C4-2B (cell line): ENCODE results near the gene AMPH.

Source experiments
- H3K27ac ChIP-seq: fragments of 450-650 bp; 2 replicates; pipeline ENCODE4 v1.5.1; 2017
- CTCF ChIP-seq: fragments of 450-650 bp; conservative IDR thresholded peaks from 2 replicates; pipeline ENCODE4 v1.5.1; 2017; ENCODE audit warnings: mild to moderate bottlenecking
- ZFX ChIP-seq: fragments of 450-650 bp; IDR thresholded peaks from 2 replicates; pipeline ENCODE4 v1.6.1; 2017

The AMPH gene

DNA sequence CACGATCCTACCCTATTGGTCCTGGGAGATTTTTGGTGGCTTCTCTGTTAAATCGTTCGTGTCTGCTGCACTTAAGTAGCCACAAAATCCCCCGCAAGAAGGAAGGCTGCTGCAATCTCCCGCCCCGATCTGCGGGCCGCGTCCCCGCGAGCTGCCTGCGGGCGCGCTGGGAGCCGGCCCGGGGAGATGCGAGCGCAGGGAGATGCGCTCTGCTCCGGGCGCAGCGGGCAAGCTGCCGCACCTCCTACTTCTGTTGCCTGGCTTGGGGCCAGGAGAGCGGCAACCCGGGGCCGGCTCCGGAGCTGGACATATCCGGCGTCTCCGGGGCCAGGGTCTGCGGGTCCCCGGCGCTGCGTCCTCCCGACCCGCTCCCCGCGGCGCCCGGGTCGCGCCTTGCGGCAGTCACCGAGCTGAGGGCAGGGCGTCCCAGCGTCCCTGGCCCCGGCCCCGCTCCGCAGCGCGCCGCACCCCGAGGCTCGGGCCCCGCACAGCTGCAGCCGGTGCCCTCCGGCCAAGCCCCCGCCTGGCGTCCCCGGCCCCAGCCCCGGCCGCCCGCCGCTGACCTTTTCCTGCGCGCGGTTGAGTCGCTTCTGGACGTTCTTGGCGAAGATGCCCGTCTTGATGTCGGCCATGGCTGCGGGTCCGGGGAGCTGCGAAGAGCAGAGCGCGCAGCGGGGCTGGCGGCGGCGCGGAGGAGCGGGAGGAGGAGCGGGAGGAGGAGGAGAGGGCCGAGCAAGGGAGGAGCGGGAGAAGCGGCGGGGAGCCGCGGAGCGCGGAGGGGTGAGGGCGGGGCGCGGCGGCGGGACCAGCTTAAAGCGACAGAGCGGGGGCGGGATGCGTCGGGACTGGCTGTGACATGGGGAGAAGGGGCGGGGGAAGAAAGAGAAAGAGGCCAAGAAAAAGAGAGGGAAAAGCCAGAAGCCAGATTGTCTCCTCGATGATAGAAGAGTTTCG lies at the start of gene AMPH:
AMPH (minus strand) TSS at position 654 of the 954 bp plus-strand sequence; CDS start at position 632, 22 bp downstream.
- no peak within 1 kb of the TSS for H3K27ac ChIP-seq
- TF ChIP-seq CTCF (no peak), ZFX (no peak)

- no peak for TF ChIP-seq ZFX
- TF ChIP-seq CTCF: no peak
- no peak overlapping the region for H3K27ac ChIP-seq
Observed at GRCh38 chr7:38679419-38679818, 48.2 kb upstream of the AMPH start.

- H3K27ac ChIP-seq: no peak overlapping the region
- TF ChIP-seq CTCF (no peak), ZFX (no peak)
Observed at GRCh38 chr7:38678698-38679054, 47.5 kb upstream of the AMPH start.

- no peak overlapping the region for H3K27ac ChIP-seq
- TF ChIP-seq CTCF: no peak
- no peak for TF ChIP-seq ZFX
Observed at GRCh38 chr7:38677981-38678697, 47.0 kb upstream of the AMPH start.

DNA sequence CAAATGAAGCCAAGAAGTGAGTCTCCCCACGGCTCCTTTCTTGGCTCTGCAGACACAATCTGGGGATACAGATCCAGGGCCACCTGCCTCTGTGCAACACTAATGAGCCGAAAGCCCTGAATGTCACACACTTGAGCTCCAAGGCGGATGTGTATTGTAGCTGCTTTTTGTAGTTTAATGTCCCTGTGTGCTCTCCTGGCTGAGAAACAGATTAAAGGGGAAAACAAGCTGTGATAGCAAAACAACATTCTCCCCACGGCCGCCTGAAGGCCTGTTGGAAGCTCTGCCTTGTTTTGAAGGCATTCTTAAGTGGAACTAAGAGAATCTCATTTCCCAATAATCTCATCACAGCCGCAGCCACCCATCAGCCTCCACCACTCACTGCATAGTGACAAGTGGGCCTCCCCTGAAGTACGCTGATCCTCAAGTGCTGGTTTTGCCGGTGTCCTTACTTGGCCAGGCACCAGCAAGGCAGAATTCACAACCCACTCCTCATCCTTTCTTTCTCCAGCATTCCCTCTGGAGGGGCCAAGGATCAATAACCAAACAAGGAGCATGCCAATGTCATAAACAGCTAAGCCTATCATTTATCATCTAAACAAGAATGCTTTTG lies 44.4 kb upstream of the AMPH start:
- TF ChIP-seq ZFX (no peak), CTCF (no peak)
- H3K27ac ChIP-seq: no peak overlapping the region

GRCh38 chr7:38674513-38674912 lies 43.3 kb upstream of the AMPH start:
- no peak for TF ChIP-seq ZFX
- no peak for TF ChIP-seq CTCF
- H3K27ac ChIP-seq: no peak overlapping the region

- TF ChIP-seq CTCF: no peak
- no peak overlapping the region for H3K27ac ChIP-seq
Observed at GRCh38 chr7:38673795-38674194, 42.6 kb upstream of the AMPH start.
